NCI-H1694 treated with DMSO at 0.1 percent for 48 hours (cell line): ENCODE data around the gene RNASEL.

Source experiments
- DNase-seq: peaks from one replicate; lab custom pipeline; 2025; lab: John Stamatoyannopoulos, UW

The RNASEL gene

DNA sequence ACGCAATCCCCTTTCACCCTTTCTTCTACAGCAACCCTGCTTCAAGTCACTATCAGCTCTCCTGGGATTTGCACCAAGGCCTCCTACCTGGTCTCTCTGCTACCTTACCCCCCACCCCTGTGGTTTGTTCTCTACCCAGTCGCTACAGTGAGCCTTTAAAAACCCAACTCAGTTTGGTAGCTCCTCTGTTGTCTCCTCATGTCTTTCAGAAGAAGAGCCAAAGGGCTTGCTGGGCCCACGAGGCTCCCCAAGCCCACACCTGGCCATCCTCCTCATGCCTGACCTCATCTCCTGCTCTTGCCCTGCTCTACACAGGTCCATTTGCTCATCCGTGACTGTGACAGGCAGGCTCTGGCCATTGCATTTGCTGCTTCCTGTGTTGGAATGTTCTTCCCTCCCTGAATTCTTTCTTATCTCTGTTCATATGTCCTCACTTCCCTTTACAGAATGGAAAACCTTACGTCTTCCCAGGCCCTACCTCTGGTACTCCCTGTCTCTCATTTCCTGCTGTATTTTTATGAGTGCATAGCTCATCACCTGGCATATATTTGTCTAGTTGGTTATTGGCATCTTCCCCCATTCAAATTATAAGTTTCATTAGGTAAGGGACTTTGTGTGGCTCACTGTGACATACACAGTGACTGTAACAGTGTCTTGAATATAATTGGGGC is 11.8 kb upstream of the RNASEL start:
- DNase-seq: no peak

GRCh38 chr1:182600036-182600713 is 11.1 kb upstream of the RNASEL start:
- no peak for DNase-seq

DNA sequence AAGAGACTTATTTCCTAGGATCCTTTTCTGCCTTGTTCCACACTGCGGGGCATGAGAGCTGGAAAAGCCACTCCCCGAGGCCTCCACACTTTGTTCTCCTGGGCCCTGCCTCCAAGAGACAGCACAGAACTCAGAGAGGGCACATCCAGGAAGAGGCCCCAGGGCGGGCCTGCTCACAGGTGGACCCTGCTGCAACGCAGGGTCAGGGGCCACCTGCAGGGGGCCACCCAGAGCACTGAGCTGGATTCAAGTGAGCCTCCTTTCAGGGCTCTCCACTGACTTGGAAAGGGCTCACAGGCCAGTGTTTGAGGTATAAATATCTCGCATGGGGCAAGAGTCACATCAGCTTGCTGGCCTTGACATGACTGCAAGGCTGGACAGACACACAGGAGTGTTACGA is 10.3 kb upstream of the RNASEL start:
- DNase-seq: no peak

DNA sequence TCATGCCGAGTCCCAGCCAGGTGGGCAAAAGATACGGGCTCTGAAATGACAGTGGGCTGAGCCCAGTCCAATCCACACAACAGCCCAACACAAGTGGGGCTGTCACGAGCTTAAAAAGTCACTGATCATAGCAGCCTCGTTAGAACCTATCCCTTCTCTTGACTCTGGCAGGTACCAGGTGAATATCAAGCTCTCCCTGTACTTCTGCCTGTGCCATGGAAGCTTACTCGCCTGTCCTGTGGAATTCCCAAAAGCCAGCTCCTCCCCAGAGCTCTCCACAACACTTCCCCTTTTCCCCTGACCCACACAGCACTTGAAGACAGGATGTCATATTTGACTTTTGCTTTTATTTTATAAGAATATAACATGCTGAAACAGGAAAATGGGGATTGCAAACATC is 9.2 kb upstream of the RNASEL start:
- no peak for DNase-seq

GRCh38 chr1:182596934-182597333 is 7.9 kb upstream of the RNASEL start:
- no peak for DNase-seq

DNA sequence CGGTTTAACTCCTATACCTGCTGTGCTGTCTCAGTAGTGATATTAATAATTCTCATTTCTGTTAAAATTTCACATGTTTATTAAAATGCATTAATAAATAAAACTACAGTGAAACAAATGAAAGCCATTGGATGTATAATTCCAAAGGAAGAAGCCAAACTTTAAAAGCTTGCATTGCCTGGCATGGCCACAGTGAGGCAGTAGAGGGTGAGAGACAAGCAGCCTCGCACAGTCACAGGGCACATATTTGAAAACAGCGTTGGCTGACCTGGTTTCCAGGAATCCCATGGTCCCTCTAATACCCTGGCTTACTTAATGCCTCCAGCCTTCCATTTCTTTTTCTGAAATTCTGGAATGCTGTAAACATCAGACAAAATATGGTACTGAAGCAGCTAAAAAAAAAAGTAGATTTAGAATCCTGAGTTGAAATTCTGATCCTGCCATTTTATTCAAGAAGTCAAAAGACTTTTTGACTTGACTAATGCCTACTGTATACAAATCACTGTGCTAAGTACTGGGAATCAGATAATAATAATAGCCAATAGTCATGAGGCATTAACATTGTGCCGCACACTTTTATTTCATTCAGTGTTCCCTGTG is 6.7 kb upstream of the RNASEL start:
- DNase-seq: peak; percentile 66

- no peak for DNase-seq
Observed at GRCh38 chr1:182589931-182590330, 875 bp upstream of the RNASEL start.

DNA sequence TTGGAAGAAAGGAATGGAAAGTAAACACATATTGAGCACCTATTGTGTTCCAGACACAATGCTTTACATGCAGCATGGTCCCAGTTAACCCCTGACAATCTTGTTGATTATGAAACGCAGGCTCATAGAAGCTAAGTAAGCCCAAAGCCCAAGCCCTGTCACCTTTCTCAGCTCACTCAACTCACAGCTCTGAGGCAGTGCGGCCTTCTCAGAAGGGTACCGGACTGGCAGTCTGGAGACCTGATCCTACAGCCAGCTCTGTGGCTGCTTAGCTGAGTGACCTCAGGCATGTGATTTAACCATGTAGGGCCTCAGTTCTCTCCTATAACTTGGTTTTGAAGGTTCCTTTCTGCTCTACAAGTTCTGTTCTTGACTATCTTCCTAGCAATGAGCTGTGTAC is 464 bp upstream of the RNASEL start:
- DNase-seq: no peak

GRCh38 chr1:182587666-182588499 is 1.2 kb downstream of the RNASEL start:
- DNase-seq: no peak

DNA sequence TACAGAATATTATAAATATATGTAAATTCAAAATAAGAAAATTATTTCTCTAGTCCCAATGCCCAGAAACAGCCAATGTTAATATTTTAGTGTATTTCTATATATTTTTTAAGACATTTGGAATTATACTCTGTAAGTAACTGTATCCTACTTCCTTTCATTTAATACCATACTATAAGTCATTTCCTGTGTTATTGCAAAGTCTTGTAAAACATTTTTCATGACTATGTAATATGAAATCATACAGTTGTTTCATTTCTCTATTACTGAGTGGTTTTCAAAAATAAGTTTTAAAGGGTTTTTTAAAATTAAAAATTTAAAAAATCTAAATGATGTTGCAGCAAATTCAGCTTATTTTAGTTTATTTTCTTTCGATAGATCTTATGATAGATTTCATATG is 2.0 kb downstream of the RNASEL start:
- no peak for DNase-seq

- DNase-seq: no peak
Observed at GRCh38 chr1:182586380-182586779, 2.7 kb downstream of the RNASEL start.

- no peak for DNase-seq
Observed at GRCh38 chr1:182584746-182585145, 4.3 kb downstream of the RNASEL start.

DNA sequence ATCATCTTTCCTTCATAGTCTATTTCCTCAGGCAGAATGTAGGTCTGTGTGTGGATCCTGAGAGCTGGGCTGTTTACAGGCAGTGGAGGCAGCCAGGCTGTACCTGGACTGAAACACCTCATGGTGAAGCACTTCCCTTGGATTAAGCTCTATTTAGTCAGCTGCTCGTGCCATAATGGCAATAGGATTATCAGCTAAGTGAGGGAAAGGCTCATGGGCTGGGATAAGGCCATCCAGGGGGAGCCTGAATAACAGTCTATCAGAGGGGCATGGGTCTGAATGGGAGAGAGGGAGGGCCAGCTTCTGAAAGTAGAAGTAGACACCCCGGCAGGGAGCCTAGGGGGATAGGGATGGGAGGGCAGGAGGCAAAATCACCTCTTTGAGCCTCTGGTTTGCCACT is 8.3 kb downstream of the RNASEL start:
- no peak for DNase-seq

GRCh38 chr1:182575540-182576149 is 13.4 kb downstream of the RNASEL start:
- no peak for DNase-seq

DNA sequence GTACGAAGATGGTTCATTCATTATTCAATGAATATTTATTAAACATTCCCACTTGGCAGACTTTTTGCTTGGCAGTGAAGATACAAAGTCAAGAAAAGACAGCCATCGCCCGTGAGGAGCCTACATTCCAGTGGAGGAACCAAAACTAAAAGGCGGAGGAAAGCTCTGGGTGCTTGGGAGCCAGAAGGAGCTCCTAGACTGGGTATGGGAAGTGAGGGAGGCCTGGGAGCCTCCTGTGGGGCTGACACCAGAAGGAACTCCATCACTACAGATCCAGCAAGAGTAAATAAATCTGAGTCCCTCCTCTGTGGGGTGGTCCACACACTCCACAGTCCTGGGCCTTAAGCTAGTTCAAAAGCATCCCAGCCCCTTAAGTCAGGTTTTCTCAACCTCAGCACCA is 14.9 kb downstream of the RNASEL start:
- no peak for DNase-seq

GRCh38 chr1:182570611-182570970 is 18.5 kb downstream of the RNASEL start:
- no peak for DNase-seq

GRCh38 chr1:182569939-182570610 is 19.0 kb downstream of the RNASEL start:
- DNase-seq: no peak

DNA sequence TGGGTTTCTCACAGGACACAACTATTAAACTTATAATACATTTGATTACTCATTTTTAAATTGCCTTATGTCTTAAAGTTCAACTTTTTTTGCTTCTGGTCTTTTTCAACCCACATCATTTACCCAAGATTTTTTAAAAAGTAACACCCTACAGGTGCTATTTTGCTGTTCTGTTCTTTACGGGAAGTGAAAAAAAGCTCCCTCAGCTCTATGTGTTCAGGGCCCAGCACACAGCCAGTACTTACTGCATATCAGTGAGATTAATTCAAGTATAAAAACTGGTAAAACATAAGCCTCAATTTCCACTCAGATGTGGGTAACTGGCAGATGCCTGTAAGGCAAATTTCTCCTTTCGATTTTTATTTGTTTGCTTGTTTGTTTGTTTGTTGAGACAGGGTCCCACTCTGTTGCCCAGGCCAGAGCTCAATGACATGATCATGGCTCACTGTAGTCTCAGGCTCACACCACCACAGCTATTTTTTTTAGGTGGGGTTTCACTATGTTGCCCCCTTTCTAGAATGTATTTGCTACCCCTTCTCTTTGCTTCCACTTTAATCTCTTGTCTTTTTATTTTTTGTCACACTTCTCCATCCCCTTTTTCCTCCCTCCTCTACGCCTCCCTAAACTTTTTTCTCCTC is 20.3 kb downstream of the RNASEL start:
- DNase-seq: no peak

GRCh38 chr1:182567629-182568028 is 21.4 kb downstream of the RNASEL start:
- DNase-seq: no peak

DNA sequence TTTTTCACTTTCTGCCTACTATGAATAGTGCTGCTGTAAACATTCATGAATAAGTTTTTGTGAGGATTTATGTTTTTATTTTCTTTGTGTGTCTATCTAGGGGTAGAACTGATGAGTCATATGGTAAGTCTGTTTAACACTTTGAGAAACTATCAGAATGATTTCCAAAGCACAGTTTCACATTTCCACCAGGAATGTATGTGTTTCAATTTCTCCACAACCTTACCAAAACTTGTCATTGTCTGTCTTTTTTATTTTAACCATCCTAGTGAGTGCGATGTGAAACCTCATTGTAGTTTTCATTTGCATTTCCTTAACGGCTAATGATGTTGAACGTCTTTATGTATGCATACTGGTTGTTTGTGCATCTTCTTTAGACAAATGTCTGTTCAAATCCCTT is 23.5 kb downstream of the RNASEL start:
- DNase-seq: no peak

DNA sequence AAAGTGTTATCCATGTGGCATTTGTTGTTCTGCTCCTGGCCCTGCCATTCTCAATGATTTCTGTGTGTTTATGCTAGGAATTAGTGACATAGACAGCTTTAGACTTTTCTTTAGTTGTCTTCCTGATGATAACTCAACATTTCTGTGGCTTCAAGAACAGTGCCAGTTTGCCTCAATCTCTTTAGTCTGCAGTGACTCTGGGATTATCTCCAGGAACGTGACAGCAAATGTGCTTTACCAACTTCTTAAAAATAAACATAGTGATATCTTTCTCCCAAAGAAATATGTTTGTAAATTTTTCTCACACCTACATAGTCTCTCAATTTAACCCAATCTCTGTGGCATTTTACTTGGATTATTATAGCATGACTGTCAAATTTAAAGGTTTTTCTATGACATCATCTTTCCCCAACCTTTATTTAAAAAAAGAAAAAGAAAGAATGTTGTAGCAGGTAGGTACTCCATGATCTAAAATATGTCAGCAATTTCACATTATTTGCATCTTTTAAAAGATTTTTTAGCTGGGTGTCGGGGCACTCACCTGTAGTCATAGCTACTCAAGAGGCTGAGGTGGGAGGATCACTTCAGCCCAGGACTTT is 24.6 kb downstream of the RNASEL start:
- no peak for DNase-seq
